NCI-H345 treated with DMSO at 0.1 percent for 48 hours (cell line): ENCODE measurements around the gene LGSN.
"Not testable (repeated sequence)": the region's sequence is repeated elsewhere in the genome, so short reads cannot be mapped to it uniquely, and the experiment has no call there.

Experiments
- DNase-seq: peaks from one replicate; lab custom pipeline; 2025; ENCODE audit not compliant: unreplicated experiment; lab: John Stamatoyannopoulos, UW

LGSN gene

GRCh38 chr6:63306420-63306819 is 13.4 kb downstream of the LGSN start:
- DNase-seq, result no peak

DNA sequence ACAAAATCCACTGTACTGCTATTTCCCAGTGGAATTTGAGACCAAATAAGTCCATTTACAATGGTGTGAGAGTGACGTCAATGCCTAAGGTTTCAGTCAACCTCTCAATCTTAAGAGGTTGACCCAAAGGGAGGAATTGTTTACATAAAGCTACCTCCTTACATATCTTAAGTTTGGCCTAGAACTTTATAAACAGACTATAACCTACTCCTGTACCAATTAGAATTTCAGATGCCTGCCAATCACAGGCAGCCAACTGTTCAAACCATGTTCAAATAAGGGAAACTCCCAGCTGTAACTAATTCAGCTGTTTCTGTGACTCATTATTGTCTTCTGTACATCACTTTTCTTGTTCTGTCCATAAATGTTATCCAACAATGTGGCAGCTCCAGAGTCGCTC is 14.5 kb downstream of the LGSN start:
- DNase-seq, result no peak

GRCh38 chr6:63303476-63303875 is 16.3 kb downstream of the LGSN start:
- no peak for DNase-seq

DNA sequence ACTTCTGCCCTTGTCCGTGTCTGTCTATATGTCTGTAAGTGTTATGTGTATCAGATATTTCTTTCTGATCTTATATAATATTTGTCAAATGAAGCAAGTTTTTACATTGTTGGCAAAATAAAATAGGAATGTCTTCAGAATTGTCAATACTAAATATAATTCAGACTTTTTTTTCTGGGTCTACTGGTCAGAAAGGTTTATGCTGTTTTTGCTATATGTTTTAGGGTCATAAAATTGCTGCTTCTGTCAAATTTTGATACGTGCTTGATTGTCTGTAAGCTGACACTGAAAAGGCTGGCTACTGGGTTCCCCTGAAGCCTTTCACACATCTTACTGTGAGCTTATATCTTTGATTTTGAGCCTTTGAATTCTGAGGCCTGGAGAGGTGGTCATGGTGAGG is 20.1 kb downstream of the LGSN start:
- DNase-seq, result no peak

GRCh38 chr6:63295553-63296194 is 24.1 kb downstream of the LGSN start:
- no peak for DNase-seq

- no peak for DNase-seq
Measured at GRCh38 chr6:63290492-63291058, 29.2 kb downstream of the LGSN start.

DNA sequence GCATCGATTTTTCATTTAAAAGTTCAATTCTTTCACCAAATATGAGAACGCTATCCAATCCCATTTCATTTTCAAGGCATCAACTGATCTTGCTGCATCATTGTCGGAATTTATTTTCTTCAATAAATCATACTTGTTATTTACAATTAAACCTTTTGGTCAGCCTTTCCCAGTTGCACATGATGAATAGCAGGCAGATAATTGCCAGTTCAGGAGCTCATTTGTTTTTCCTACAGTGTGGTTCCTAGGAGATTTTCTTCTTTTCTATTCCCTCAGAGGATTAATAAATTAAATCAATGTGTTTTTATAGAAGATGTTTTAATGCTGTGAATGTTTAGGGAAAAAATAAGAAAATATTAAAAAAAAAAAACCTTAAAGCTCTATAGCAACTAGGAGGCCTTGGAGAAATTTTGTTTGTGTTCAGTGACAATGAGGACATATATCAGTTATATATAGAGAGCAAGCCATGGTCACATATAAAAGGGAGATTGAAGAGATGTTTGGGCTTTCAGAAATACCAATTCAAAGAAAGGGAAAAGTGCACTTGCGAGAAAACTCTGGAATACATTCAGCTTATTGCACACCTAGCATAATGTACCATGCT is 30.4 kb downstream of the LGSN start:
- no peak for DNase-seq

GRCh38 chr6:63280639-63281180 is 39.1 kb downstream of the LGSN start:
- DNase-seq, result no peak

DNA sequence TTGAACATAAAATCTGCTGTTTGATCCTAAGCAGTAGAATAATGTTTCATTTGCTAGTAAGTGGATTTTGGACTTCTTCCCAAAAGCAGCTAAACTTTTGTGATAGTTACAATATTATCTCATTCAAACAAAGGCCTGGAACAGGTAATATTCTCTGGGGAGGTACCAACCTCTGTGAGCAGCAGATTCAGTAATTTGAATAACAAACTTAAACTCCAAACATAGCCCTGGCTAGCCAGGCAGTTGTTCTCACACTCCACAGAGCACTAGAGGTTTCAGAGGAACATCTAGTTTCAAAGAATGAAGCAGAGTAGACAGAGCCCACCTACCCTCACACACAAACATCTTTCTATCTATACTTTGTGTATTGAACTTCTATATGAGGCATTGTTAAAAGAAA is 40.9 kb downstream of the LGSN start:
- no peak for DNase-seq

- no peak for DNase-seq
Measured at GRCh38 chr6:63275953-63276352, 43.8 kb downstream of the LGSN start.

- DNase-seq, result not testable (repeated sequence)
Measured at GRCh38 chr6:63274795-63275430, 44.9 kb downstream of the LGSN start.

DNA sequence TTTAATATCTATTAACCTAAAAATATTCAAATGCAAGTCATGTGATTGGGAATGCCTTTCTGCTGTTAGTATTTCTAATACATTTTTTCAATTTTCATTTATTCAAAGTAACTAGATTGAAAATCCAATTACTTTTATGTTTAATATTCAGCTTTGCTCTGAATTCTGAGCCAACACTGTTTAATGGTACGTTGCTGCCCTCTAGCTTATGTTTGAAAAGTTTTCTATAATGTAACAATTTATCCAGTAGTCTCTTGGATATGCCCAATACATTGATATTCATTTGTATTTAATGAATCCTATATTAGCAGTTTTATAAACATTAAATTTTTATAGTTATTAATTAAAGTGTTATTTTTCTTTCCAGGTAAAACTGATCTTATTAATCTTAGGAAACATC is 47.4 kb downstream of the LGSN start:
- no peak for DNase-seq

- DNase-seq, result no peak
Measured at GRCh38 chr6:63269470-63269869, 50.3 kb downstream of the LGSN start.

GRCh38 chr6:63268574-63268973 is 51.2 kb downstream of the LGSN start:
- no peak for DNase-seq

DNA sequence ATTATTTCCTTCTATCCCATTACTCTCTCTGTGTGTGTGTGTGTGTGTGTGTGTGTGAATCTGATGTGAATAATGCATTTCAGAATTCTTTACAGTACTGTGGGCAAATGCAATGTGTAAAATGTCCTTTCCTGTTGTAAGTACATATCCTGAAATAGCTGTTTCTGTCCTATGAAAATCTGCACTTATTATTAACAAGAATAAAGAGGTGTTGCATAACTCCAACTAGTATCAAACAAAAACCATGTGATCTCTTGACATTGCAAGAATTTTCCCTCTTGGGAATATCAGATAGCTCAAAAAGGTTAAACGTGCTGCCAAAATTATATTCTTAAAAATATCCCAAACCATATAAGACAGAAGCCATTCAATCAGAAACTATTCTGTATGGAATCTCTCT is 52.0 kb downstream of the LGSN start:
- no peak for DNase-seq

DNA sequence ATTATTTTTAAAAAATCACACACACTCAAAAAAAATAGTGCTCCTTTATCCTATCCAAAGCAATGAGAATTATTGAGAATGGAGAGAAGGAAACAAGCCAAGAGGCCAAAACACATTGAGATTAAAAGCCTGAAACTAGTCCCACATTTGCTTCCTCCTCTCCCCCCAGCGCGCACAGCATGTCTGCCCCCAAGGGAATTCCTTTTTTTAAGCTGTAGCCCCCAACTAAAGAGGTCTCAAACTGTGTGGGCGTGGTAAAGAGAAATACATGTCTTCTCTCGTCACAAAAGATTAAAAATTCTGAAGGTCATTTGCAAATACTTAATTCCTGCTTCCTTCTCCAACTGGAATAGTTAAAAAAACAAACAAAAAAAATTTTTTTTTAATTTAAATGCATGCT is 52.7 kb downstream of the LGSN start:
- no peak for DNase-seq

DNA sequence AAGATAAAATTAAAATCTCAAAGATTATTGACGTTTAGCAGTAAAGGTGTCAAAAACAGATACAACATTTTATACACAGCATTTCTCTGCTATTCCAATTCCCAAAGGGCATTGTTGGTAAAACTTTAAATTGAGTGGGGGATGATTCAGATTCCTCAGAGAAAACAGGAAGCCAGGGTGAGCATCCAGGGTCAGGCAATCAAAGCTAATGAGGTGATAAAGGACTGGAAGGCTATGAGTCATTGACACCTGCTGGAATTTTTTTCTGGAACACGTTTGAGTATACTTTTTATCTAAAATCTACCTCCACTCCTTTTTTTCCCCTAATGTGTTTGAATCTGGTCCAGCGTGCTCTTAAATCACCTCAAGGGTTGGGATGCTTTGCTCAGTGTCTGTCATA is 56.3 kb downstream of the LGSN start:
- DNase-seq, result no peak

- no peak for DNase-seq
Measured at GRCh38 chr6:63261820-63262219, 58.0 kb downstream of the LGSN start.

GRCh38 chr6:63259153-63259552 is 60.6 kb downstream of the LGSN start:
- DNase-seq, result no peak

- DNase-seq, result no peak
Measured at GRCh38 chr6:63249875-63250482, 69.8 kb downstream of the LGSN start.

- DNase-seq, result no peak
Measured at GRCh38 chr6:63246581-63246980, 73.2 kb downstream of the LGSN start.

- no peak for DNase-seq
Measured at GRCh38 chr6:63245909-63246308, 73.9 kb downstream of the LGSN start.
